GM19467 (cell line): ENCODE measurements around the gene TTLL12.

ENCODE experiments used
- ATAC-seq: cut with Tn5 transposase; IDR thresholded peaks from one replicate; pipeline ENCODE4 v1.9.1; 2021; ENCODE audit warnings: mild to moderate bottlenecking, moderate library complexity; ENCODE audit not compliant: unreplicated experiment

Gene TTLL12

DNA sequence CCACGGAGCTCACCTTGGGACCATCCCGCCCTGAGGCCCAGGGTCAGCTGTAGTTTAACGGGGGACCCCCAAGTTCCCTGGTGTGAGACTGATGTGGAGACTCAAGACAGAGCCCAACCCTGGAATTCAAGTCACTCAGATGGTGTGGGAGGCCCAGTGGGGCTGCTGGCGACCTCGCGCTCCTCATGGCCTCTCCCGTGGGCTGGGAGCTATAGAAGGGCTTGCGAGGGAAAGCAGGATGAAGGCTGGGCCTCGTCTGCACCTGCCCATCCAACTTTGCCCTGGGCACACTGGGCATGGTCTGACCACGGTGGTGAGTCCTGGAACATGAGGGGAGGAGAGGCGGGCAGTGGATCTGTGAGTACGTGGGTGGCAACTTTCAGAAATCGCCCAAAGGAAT, 13.6 kb upstream of the TTLL12 start:
- ATAC-seq = no peak

DNA sequence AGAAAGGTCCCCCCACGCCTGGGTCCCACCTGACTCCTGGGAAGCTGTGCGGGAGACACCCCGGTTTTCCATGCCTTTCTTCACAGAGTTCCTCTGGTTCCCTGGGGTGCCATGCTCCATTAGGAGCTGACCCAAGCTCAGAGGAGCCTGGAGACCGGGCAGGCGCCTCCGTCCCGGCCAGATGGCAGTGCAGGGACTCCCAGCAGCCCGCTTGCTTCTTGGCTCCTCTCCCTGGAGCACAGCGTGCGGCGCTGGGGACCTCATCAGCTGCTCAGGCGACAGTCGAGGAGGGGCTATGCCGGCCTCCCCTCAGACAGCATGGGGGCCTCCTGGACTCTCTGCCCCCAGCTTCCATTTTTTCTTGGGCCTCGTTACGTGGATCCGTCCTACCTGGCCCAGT, 13.1 kb upstream of the TTLL12 start:
- no peak for ATAC-seq

DNA sequence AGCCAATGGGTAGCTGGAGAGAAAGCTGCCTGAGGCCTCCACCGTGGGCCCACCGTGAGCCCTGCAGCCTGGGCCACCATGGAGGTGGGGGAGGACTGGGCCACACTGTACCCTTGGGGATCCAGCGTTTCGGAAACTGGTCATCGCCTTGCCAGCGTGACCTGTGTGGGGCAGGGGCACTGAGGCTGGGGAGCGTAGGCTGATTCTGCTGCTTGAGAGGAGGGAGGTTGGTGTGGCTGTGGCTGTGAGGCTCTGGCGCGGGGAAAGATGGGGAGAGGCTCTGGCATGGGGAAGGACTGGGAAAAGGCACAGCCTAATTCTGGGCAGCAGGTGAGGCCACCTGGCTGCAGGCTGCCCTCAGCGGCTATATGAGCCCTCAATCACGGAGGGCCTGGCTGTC, 12.6 kb upstream of the TTLL12 start:
- ATAC-seq = no peak

DNA sequence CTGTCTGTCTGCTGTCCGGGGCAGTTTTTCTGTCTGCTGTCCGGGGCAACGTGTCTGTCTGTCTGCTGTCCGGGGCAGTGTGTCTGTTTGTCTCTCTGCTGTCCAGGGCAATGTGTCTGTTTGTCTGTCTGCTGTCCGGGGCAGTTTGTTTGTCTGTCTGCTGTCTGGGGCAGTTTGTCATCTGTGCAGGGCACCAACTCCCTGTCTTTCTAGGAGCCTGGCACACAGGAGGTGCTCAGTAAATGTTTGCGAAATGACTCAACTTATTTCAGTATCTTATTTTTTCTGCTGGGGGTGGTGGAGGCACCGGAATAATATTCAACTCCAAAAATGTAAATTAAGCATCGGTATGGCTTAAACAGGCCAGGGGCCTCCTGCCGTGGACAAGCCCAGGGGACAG, 12.0 kb upstream of the TTLL12 start:
- no peak for ATAC-seq

DNA sequence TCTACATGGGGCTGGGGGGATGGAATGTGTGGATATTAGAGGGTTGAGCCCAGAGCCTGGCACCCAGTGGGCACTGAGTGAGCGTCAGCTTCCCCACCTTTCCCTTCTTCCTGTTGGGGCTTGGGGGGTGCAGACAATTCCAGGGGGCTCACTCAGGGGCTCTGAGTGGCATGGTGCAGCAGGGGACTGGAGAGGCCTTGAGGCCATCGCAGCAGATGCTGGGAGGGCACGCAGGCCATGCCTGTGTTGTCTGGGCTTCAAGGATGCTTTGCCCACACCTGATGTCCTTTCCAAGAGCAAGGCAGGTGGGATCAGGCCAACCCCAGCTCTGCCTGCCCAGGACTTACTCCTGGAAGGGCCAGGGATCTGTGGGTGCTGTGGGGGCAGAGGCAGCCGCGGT, 11.2 kb upstream of the TTLL12 start:
- no peak for ATAC-seq

DNA sequence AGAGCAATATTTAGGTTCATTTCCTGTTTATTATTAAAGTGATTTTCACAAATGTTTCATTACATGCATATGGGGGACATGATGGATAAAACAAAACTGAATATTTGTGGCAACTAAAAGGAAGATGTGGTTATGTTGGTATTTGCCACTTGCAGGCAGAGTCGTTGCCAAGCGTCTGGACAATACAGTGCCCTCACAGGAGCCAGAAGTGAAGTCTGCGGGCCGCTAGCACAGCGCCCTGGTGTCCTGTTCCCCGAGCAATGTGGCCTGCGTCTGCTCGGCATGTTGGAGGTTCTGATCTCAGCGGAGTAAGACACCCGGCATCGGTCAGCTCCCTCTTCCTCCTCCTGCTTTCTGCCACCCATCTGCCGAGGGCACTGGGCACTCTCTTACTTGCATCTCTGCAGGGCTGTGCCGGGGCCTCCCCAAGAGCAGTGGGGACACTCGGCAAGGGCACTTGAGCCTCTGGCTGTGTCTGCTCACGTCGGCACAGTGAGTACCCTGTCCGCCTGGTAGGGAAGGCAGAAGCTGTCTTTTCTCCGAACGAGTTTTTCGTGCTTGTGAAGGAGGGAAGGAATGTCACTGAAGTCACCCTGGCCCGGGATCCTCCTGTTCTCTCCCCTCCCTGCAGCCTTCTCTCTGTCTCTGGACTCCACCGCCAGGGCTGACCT, 10.5 kb upstream of the TTLL12 start:
- no peak for ATAC-seq

DNA sequence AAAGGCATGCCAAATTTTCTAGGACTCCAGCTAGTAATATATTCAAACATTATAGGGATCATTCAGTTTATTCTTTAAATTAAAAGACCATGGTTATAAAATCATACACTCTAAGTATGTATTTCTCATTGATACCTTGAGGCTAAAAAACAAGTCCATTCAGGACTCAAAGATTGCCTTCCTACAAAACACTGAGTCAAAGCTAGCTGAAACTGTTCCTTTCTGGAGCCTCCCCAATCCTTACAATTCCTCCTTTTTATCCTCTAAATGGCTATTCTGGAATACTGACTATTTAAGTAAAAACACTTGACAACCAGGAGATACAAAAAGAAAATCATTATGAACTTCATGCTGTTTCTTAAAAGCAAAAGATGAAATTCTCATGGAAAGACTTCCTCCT, 4.9 kb upstream of the TTLL12 start:
- no peak for ATAC-seq

DNA sequence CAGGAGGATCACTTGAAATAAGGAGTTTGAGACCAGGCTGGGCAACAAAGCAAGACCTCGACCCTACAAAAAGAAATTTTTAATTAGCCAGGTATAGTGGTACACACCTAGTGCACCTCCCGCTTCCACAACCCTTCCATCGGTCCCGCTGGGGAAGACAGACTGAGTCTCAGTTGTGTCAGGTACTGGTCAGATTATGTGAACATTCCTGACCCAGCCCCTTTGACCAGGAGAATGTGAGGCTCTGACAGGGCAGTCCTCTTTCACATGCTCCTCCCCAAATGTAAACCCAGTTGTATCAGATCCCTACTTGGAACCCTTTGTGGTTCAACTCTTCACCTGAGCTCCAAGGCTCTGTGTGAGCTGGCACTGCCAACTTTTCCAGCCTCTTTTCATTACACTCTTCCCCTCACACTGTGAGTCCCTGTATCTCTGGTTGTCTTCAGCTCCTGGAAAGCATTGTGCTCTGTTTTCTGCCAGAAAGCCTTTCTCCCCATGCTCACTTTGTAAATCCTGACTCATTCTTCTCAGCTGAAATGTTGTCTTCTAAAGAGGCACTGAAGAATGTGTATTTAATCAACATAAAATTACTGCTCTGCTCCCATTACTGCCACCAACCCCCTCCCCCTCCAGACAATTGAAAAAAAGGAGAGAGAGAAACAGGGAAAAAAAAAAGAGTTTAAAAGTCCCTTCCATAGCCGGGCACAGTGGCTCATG, 2.1 kb upstream of the TTLL12 start:
- ATAC-seq = no peak

DNA sequence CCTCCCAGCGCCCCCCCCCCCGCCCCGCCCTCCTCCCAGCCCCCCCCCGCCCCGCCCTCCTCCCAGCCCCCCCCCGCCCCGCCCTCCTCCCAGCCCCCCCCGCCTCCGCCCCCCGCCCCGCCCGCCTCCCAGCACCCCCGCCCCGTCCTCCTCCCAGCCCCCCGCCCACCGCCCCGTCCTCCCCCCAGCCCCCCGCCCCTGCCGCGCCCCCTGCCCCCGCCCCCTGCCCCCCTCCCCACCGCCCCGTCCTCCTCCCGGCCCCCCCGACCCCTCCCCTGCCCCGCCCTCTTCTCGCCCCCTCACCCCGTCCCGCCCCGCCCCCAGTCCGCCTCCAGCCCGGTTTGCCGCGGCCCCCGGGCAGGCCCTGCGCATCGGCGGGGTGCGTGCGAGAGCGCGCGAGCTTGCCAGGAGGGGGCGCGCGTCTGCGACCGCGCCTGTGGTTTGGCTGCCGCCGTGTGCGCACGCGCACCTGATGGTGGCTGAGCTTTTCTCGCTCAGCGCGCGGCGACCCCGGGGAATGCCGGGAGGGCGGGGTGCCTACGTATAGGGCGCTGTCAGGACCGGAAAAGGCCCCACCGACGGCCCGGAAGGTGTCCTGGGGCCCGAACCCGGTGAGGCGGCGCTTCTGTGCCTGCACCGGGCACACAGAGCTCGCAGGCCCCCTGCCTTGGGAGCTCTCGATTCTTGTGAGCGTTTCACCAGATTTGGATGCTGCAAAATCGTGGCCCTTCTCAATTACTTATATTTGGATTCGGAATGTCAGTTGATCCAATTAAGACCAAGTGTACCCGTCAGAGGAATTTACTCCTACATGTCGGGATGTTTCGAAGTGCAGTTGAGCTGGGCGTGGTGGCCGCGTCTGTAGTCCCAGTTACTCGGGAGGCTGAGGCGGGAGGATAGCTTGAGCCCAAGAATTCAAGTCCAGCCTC, 501 bp upstream of the TTLL12 start:
- peak; percentile 81 for ATAC-seq

DNA sequence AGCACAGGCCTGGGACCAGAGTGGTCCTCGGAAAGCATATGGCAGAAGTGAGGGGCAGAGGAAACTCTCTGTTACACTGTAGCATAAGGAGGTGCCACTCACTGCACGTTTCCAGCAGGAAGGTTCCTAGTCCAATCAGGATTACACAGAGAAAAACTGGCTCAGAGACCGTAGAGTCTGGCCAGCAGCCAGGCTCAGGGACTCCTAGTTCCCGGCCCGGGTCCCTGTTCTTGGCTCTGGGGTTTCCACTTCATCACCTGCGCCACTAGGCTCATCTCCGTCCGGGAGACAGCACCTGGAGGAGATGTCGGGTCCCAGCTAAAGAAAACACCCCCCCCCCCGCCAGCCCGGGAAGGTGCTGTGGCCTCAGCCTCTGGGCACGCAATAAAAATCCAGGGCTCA, 1.1 kb downstream of the TTLL12 start:
- ATAC-seq = no peak

DNA sequence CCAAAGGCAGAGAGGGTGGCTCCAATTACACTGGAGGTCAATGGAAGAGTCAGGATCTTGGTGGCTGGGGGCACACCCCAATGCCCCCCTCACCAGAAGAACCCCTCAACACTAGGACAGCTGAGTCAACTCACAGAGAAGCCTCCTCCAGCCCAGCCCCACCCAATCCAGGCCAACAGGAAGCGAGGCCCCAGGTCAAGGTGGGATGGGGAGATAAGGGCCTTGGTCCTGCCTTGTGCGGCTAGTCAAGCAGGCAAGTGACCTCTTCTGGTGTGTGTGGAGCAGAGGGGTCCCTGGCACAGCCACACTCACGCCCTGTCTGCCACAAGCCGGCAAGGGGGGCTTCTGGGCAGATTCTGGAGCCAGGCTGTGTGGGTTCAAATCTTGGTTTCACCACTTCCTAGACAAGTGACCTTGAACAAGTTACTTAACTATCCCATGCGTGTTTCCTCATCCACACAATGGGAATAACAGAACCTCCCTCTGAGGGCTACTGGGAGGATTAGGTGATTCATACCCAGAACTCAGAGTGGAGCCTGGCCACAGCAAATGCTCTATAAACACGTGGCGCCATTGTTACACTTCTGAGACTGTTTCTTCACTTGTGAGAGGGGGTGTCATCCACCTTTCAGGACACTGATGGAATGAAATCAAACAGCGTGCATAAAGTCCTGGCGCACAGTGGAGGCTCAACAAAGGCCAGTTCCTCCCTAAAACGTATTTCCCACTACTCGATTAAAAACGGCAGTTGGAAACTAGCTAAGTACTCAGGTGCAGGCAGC, 3.2 kb downstream of the TTLL12 start:
- ATAC-seq = no peak

DNA sequence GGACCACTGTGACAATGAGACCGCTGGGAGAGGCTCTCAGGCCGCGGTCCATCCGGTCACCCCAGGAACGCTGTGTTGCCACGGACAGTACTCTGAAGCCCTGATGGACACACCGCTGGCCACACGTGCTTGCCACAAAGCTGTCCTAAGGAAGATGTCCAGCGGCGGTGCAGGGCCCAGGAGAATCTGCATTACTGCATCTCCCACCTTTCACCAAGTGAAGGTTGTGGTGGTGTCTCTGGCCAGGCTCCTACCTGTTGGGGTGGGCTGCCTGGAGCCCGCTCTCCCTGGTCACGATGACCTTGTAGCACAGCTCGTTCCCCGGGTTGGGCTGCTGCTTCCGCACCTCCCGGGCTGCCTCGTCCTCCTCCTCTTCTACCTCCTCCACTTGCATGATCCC, 4.2 kb downstream of the TTLL12 start:
- ATAC-seq = no peak

DNA sequence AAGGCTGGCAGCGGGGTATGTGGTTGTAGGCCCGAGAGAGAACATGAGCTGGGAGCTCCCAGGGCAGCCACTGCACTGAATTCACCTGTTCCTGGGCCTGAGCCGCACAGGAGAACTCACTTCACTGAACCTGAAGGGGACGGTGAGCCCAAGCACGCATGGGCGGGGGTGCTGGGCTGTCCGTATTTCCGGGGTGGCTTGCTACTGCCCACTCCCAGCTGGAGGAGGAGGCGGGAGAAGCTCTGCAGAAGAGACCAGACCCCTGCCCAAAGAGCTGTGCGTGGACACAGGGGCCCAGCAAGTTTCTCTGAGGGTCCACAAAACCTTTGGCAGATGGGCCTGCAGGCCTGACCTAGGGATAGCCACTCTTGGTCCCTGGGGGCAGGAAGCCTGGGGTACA, 4.8 kb downstream of the TTLL12 start:
- no peak for ATAC-seq

DNA sequence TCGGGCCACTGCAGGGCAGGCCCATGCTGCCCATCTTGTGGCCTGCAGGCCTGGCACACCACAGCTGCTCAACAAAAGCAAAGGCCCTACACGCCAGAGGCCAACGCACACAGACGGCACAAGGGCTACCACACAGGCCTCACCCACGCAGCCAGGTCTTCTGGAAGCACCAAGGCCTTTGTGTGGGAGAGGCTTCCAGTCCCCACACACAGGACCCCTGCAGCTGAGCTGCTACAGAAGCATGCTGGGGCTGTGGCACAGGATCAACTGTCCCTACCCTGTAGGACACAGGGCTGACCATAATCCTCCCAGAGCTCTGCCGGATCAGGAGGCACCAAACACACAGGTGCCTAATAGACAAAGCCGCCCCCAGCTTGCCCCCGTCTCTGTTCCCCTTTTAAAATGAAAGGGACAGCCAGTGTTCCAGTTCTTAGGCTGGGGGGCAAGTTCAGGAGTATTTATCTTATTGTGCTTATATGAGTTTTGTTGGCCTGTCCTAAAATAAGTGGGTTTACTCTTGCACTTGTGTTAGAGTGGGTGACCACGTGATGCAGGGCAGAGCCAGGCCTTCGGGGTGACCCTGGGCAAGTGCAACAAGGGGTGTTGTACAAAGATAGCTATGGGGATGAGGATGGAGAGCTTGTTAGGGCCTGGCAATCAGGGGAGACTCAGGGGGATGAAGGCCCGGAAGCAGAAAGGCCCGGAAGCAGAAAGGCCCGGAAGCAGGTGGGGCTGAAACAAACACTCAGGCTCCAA, 5.4 kb downstream of the TTLL12 start:
- ATAC-seq = no peak

DNA sequence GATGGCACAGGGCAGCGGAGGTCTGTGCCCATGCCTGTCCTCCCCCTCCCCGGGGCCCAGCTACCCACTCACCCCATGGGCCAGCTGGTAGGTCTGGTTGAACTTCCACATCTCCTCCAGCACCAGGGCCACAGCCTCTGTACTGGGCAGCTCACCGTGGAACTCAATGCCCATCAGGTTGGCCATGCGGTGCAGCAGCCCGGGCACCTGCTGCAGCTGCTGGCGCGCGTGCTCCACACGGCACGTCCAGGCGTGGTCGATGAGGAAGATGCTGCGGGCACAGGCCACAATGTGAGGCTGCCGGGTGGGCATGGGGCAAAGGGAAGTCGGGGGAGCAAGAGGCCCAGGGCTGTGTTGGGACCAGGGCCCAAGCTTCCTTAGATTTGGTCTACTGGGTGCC, 6.3 kb downstream of the TTLL12 start:
- ATAC-seq = no peak

DNA sequence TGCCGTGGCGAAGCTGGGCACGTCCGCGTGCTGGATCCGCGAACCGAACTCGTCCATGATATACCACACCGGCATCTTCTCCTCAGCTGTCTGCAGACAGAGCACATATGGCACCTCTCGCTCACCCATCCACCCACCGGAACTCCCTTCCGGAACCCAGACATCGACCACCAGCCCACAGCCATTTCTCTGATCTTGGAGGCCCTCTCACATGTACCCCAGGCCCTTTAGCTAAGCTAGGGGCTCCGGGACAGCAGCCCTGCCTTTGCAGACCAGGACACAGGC, 7.1 kb downstream of the TTLL12 start:
- no peak for ATAC-seq

DNA sequence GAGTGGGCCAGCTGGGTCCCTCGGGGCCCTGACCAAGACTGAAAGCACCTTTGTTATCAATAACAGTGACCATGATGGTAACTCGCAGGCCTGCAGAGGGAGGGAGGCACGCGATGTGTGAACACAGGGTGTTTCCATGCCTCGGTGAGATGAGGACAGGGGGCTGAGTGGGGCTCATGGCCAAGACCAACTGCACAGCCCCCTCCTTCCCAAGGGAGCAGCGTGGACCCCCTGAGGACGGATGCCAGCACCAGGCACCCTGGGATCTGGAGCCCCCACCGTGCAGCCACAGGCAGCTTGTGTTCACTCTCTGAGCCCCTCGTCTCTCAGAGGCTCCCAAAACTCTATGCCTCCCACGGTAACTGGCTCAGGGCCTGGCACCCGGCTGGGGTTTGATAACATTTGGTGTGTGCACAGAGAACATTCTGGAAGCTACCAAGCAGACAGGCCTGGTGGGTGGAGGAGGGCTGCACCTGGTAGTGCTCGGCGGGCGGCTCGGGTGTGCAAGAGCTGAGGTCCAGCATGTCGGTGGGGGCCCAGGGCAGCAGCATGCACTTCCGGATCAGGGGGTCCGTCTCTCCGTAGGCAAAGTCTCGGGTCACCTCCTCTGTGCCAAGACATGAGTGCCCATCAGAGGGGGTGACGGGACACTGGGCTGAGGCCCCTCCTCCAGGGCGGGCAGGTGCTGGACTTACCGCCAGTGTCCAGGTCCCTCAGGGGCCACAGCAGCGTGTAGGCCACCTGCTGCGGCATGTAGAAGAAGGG, 7.6 kb downstream of the TTLL12 start:
- no peak for ATAC-seq

DNA sequence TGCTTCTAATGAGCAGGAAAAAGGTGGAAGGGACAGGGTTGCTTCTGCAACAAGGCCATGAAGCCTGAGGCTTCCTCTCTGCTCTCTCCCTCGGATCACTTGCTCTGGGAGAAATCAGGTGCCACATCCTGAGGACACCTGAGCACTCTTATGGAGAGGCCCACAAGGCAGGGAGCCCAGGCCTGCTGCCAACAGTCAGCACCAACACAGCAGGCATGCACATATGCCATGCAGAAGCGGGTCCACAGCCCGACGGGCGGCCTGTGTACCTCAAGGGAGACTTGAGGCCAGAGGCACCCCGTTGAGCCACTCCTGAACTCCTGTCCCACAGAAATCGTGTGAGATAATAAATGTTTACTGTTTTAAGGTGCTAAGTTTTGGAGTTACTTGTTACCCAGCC, 9.5 kb downstream of the TTLL12 start:
- no peak for ATAC-seq

DNA sequence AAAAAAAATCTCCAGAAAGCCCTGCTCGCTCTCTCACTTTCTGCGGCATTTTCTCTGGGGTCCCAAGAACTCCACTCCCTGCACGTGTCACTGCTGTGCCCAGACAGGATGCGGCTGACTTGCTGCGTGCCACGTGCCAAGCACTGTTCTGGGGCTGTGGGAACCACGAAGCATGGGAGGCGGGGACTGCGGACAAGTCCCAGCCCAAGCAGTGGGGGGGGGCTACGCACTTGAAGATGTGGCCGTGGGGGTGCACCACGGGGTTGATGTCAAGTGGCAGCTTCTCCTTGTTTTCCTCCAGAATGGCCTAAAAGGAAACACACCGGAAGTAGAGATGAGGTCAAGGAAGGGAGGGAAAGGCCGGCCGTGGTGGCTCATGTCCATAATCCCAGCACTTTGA, 10.8 kb downstream of the TTLL12 start:
- ATAC-seq = no peak
